ENCODE measurements around the gene CARMIL1.

DNA sequence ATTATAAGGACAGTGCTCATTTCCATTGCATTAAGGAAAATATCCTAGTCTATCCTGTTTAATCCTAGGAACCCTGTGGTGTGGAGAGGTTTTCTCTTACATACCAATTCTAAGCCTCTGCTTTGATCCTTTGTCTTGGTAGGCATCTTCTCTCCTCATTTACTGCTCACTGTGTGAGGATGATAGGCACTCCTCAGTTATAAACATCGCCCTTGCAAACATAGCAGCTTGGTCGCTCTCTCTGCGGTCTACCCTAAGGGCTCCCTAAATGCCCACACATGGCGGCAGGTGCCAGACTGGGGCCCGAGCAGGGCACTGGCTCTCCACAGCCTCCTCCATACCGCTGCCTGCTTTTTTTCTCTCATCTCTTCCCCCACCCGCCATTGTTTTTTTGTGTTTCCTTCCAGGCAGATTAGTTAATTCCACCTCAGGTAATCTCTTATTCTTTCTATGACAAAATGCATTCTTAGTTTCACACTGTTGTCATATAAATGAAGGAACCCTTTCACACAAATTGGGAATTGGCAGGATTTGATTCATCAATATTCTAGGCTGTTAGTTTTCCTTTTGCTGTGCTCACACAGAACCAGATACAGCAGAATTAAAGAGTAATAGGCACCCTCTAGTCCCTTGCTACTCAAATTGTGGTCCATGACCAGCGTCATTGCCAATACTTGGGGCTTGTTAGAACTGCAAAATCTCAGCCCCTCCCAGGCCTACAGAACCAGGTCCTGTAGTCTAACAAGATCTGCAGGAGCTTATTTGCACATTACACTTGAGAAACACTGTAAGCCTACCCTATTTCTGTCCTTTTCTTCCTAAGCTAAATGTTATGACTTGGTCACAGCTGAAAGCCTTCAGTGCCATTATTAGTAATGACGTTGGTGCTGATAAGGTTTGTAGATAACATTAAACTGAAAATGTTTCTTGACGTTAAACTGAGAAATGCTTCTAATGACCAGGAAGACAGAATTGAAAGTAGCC is 36.3 kb downstream of the CARMIL1 start:
- TF ChIP-seq CTCF (conservative IDR thresholded peaks at IDR 0.05; ENCODE audit: low read length) (no peak), EZH2phosphoT487 (IDR thresholded peaks at IDR 0.05; ENCODE audit: borderline replicate concordance) (no peak)
